ENCODE measurements around the gene DNAH6.

DNAH6 gene

GRCh38 chr2:84785950-84786349, 269.7 kb downstream of the DNAH6 start:
- Histone ChIP-seq H3K18ac (ENCODE audit: low read length) (no peak overlapping the region), H3K4me3 (ENCODE audit: low read depth, low read length) (no peak overlapping the region), H4K8ac (ENCODE audit: low read depth, low read length) (no peak overlapping the region), H3K9ac (ENCODE audit: low read length) (no peak overlapping the region), H2BK5ac (ENCODE audit: low read depth, low read length, poor library complexity) (no peak overlapping the region), H3K9me3 (ENCODE audit: insufficient read depth, low read depth, low read length) (no peaks in the 10 kb centered on the region), H3K36me3 (ENCODE audit: control insufficient read depth in 1 of 2, insufficient read depth in 2 of 2, low read length in 2 of 2) (no peaks in the 10 kb centered on the region), H3K4me1 (ENCODE audit: control insufficient read depth in 1 of 2, insufficient read depth in 2 of 2, low read length in 2 of 2) (no peaks in the 10 kb centered on the region), H3K79me2 (ENCODE audit: control insufficient read depth, insufficient read depth, low read length, poor library complexity) (no peaks in the 10 kb centered on the region), H2BK12ac (ENCODE audit: low read length) (no peak overlapping the region), H3K4ac (ENCODE audit: low read depth, low read length) (no peak overlapping the region), H3K27ac (ENCODE audit: low read depth, low read length) (no peak overlapping the region), H3K79me1 (ENCODE audit: low read length) (no peaks in the 10 kb centered on the region), H4K12ac (ENCODE audit: low read depth, low read length) (no peak overlapping the region), H3K23ac (ENCODE audit: low read length) (no peak overlapping the region), H3K14ac (ENCODE audit: low read length) (no peak overlapping the region), H2AFZ (ENCODE audit: insufficient read depth, low read length, poor library complexity) (no peak overlapping the region), H3K4me2 (ENCODE audit: low read length) (no peak overlapping the region), H4K91ac (ENCODE audit: low read depth, low read length) (no peak overlapping the region), H3K27me3 (ENCODE audit: insufficient read depth, low read length) (no peaks in the 10 kb centered on the region), H2AK5ac (ENCODE audit: low read length) (no peak overlapping the region), H2BK120ac (ENCODE audit: insufficient read depth, low read length, poor library complexity) (no peak overlapping the region)
- no CpG with 5 or more reads among the region's 4 CpGs for WGBS (ENCODE audit: extremely low coverage, insufficient coverage, insufficient read length)
- no peak for DNase-seq

DNA sequence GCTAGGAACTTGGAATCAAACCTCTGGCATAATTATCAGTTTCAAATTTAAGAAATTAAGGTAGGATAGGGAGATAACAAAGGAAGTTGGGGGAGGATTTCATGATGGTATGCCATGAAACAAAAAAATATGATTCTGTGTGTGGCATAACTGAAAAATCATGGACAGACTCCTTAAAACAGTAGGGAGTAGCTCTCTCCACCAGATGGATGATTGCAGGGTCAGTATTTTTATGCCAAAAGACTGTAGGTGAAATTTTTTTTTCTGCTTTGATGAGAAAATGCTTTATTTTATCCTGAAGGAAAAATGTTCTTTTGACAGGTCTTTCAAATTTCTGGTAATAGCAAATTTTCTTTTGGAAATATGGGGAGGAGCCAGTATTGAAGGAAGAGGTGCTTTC, 270.3 kb downstream of the DNAH6 start:
- H3K9ac ChIP-seq (ENCODE audit: low read length) = no peak overlapping the region
- no peaks in the 10 kb centered on the region for H3K4me1 ChIP-seq (ENCODE audit: control insufficient read depth in 1 of 2, insufficient read depth in 2 of 2, low read length in 2 of 2)
- no peaks in the 10 kb centered on the region for H3K27me3 ChIP-seq (ENCODE audit: insufficient read depth, low read length)
- no peaks in the 10 kb centered on the region for H3K9me3 ChIP-seq (ENCODE audit: insufficient read depth, low read depth, low read length)
- no peaks in the 10 kb centered on the region for H3K36me3 ChIP-seq (ENCODE audit: control insufficient read depth in 1 of 2, insufficient read depth in 2 of 2, low read length in 2 of 2)
- H3K27ac ChIP-seq (ENCODE audit: low read depth, low read length) = no peak overlapping the region
- no peak overlapping the region for H3K18ac ChIP-seq (ENCODE audit: low read length)
- no peak overlapping the region for H2BK12ac ChIP-seq (ENCODE audit: low read length)
- no peak for DNase-seq
- H3K23ac ChIP-seq (ENCODE audit: low read length) = no peak overlapping the region
- no peak overlapping the region for H3K4me3 ChIP-seq (ENCODE audit: low read depth, low read length)
- H2BK120ac ChIP-seq (ENCODE audit: insufficient read depth, low read length, poor library complexity) = no peak overlapping the region
- no peaks in the 10 kb centered on the region for H3K79me1 ChIP-seq (ENCODE audit: low read length)
- H3K14ac ChIP-seq (ENCODE audit: low read length) = no peak overlapping the region
- no peak overlapping the region for H2AK5ac ChIP-seq (ENCODE audit: low read length)
- no peak overlapping the region for H4K8ac ChIP-seq (ENCODE audit: low read depth, low read length)
- no peak overlapping the region for H3K4ac ChIP-seq (ENCODE audit: low read depth, low read length)
- no peak overlapping the region for H3K4me2 ChIP-seq (ENCODE audit: low read length)
- no peak overlapping the region for H4K12ac ChIP-seq (ENCODE audit: low read depth, low read length)
- H2BK5ac ChIP-seq (ENCODE audit: low read depth, low read length, poor library complexity) = no peak overlapping the region
- H4K91ac ChIP-seq (ENCODE audit: low read depth, low read length) = no peak overlapping the region
- no peak overlapping the region for H2AFZ ChIP-seq (ENCODE audit: insufficient read depth, low read length, poor library complexity)
- no peaks in the 10 kb centered on the region for H3K79me2 ChIP-seq (ENCODE audit: control insufficient read depth, insufficient read depth, low read length, poor library complexity)

- H3K14ac ChIP-seq (ENCODE audit: low read length) = no peak overlapping the region
These were observed 271.7 kb downstream of the DNAH6 start for GRCh38 chr2:84788027-84788426.

GRCh38 chr2:84788498-84788897, 272.2 kb downstream of the DNAH6 start:
- Histone ChIP-seq H3K27me3 (ENCODE audit: insufficient read depth, low read length) (no peaks in the 10 kb centered on the region), H2AFZ (ENCODE audit: insufficient read depth, low read length, poor library complexity) (no peak overlapping the region), H3K14ac (ENCODE audit: low read length) (no peak overlapping the region), H3K79me2 (ENCODE audit: control insufficient read depth, insufficient read depth, low read length, poor library complexity) (no peaks in the 10 kb centered on the region), H3K4me1 (ENCODE audit: control insufficient read depth in 1 of 2, insufficient read depth in 2 of 2, low read length in 2 of 2) (no peaks in the 10 kb centered on the region), H3K4me2 (ENCODE audit: low read length) (no peak overlapping the region), H4K91ac (ENCODE audit: low read depth, low read length) (no peak overlapping the region), H3K36me3 (ENCODE audit: control insufficient read depth in 1 of 2, insufficient read depth in 2 of 2, low read length in 2 of 2) (no peaks in the 10 kb centered on the region), H4K8ac (ENCODE audit: low read depth, low read length) (no peak overlapping the region), H2BK5ac (ENCODE audit: low read depth, low read length, poor library complexity) (no peak overlapping the region), H3K79me1 (ENCODE audit: low read length) (no peaks in the 10 kb centered on the region), H3K18ac (ENCODE audit: low read length) (no peak overlapping the region), H3K4me3 (ENCODE audit: low read depth, low read length) (no peak overlapping the region), H3K27ac (ENCODE audit: low read depth, low read length) (no peak overlapping the region), H2AK5ac (ENCODE audit: low read length) (no peak overlapping the region), H3K4ac (ENCODE audit: low read depth, low read length) (no peak overlapping the region), H3K23ac (ENCODE audit: low read length) (no peak overlapping the region), H2BK12ac (ENCODE audit: low read length) (no peak overlapping the region), H3K9me3 (ENCODE audit: insufficient read depth, low read depth, low read length) (peaks cover 1% of the 10 kb centered on the region), H2BK120ac (ENCODE audit: insufficient read depth, low read length, poor library complexity) (no peak overlapping the region), H3K9ac (ENCODE audit: low read length) (no peak overlapping the region), H4K12ac (ENCODE audit: low read depth, low read length) (no peak overlapping the region)
- WGBS (ENCODE audit: extremely low coverage, insufficient coverage, insufficient read length) = no CpG with 5 or more reads among the region's 3 CpGs
- no peak for DNase-seq

More at GRCh38 chr2:84788027-84788426, 271.7 kb downstream of the DNAH6 start:
- Histone ChIP-seq H3K27ac (ENCODE audit: low read depth, low read length) (no peak overlapping the region), H2BK12ac (ENCODE audit: low read length) (no peak overlapping the region), H3K4ac (ENCODE audit: low read depth, low read length) (no peak overlapping the region), H3K18ac (ENCODE audit: low read length) (no peak overlapping the region), H3K79me1 (ENCODE audit: low read length) (no peaks in the 10 kb centered on the region), H3K27me3 (ENCODE audit: insufficient read depth, low read length) (no peaks in the 10 kb centered on the region), H3K79me2 (ENCODE audit: control insufficient read depth, insufficient read depth, low read length, poor library complexity) (no peaks in the 10 kb centered on the region), H4K91ac (ENCODE audit: low read depth, low read length) (no peak overlapping the region), H4K8ac (ENCODE audit: low read depth, low read length) (no peak overlapping the region), H3K4me2 (ENCODE audit: low read length) (no peak overlapping the region), H3K4me1 (ENCODE audit: control insufficient read depth in 1 of 2, insufficient read depth in 2 of 2, low read length in 2 of 2) (no peaks in the 10 kb centered on the region), H3K23ac (ENCODE audit: low read length) (no peak overlapping the region), H3K36me3 (ENCODE audit: control insufficient read depth in 1 of 2, insufficient read depth in 2 of 2, low read length in 2 of 2) (no peaks in the 10 kb centered on the region), H2BK5ac (ENCODE audit: low read depth, low read length, poor library complexity) (no peak overlapping the region), H3K9ac (ENCODE audit: low read length) (no peak overlapping the region), H2AFZ (ENCODE audit: insufficient read depth, low read length, poor library complexity) (no peak overlapping the region), H2BK120ac (ENCODE audit: insufficient read depth, low read length, poor library complexity) (no peak overlapping the region), H4K12ac (ENCODE audit: low read depth, low read length) (no peak overlapping the region), H2AK5ac (ENCODE audit: low read length) (no peak overlapping the region), H3K4me3 (ENCODE audit: low read depth, low read length) (no peak overlapping the region), H3K9me3 (ENCODE audit: insufficient read depth, low read depth, low read length) (peaks cover 1% of the 10 kb centered on the region)
- WGBS (ENCODE audit: extremely low coverage, insufficient coverage, insufficient read length) = no CpG with 5 or more reads among the region's 1 CpG
- DNase-seq = no peak

Measured in trophoblast cell (in vitro differentiated cells and primary cell).